GM12801 (cell line): ENCODE results near the gene AIRE.
"Not testable (repeated sequence)": the region's sequence is repeated elsewhere in the genome, so short reads cannot be mapped to it uniquely, and the experiment has no call there.

Experiments used
- TF ChIP-seq, protein P1 (sequence below): IDR thresholded peaks from one replicate; pipeline ENCODE4 v1.5.1; 2011; ENCODE audit warnings: control low read depth; ENCODE audit not compliant: insufficient read length; ENCODE audit errors: extremely low read depth

The AIRE gene

DNA sequence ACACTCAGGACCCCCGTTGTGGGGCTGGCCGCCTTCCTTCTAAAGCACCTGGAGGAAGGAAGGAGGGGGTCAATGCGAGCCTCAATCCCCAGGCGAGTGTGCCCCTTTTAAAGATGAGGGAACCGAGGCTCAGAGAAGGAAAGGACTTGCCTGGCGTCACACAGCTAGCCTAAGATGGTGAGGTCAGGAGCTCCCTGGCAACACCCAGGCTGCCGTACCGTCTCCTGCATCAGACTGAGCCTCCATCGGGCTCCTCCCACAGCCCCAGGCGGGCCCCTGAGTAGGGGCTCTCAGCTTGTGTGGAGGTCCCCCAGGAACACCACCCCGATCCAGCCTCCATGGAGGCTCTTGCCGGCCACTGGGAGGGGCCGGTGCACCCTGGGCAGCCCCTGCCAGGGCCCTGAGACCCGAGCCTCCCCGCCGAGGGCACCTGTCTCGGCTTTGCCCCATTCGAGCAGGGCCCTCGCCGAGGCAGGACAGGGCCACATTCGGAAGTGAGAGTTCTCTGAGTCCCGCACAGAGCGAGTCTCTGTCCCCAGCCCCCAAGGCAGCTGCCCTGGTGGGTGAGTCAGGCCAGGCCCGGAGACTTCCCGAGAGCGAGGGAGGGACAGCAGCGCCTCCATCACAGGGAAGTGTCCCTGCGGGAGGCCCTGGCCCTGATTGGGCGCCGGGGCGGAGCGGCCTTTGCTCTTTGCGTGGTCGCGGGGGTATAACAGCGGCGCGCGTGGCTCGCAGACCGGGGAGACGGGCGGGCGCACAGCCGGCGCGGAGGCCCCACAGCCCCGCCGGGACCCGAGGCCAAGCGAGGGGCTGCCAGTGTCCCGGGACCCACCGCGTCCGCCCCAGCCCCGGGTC lies at the start of gene AIRE:
TSS of gene AIRE (plus strand) at position 739 of the 855 bp plus-strand sequence. CDS start 131 bp downstream, outside the sequence.
- TF ChIP-seq, protein P1, sequence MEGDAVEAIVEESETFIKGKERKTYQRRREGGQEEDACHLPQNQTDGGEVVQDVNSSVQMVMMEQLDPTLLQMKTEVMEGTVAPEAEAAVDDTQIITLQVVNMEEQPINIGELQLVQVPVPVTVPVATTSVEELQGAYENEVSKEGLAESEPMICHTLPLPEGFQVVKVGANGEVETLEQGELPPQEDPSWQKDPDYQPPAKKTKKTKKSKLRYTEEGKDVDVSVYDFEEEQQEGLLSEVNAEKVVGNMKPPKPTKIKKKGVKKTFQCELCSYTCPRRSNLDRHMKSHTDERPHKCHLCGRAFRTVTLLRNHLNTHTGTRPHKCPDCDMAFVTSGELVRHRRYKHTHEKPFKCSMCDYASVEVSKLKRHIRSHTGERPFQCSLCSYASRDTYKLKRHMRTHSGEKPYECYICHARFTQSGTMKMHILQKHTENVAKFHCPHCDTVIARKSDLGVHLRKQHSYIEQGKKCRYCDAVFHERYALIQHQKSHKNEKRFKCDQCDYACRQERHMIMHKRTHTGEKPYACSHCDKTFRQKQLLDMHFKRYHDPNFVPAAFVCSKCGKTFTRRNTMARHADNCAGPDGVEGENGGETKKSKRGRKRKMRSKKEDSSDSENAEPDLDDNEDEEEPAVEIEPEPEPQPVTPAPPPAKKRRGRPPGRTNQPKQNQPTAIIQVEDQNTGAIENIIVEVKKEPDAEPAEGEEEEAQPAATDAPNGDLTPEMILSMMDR, result no peak

DNA sequence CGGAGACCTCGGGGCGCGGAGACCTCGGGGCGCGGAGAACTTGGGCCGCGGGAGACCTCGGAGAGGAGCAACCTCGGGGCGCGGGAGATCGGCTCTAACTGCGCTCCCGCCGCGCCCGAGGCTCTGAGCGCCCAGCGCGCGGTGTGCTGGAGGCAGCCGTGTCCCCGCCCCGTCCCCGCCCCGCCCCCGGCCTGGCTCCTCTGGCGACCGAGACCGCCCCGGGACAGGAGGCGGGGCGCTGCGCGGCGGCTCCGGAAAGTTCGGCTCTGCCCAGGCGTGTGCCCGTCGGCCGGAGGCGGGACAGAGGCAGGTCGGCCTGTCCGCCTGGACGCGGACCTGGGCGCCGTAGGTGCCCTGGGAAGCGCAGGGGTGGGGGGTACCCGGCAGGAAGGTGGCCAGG lies 44.8 kb upstream of the AIRE start, which contains the start of gene ICOSLG:
TSS of gene ICOSLG (minus strand) at position 102 of the 400 bp plus-strand sequence. CDS start 126 bp downstream, outside the sequence.
- TF ChIP-seq, protein P1, result not testable (repeated sequence)

DNA sequence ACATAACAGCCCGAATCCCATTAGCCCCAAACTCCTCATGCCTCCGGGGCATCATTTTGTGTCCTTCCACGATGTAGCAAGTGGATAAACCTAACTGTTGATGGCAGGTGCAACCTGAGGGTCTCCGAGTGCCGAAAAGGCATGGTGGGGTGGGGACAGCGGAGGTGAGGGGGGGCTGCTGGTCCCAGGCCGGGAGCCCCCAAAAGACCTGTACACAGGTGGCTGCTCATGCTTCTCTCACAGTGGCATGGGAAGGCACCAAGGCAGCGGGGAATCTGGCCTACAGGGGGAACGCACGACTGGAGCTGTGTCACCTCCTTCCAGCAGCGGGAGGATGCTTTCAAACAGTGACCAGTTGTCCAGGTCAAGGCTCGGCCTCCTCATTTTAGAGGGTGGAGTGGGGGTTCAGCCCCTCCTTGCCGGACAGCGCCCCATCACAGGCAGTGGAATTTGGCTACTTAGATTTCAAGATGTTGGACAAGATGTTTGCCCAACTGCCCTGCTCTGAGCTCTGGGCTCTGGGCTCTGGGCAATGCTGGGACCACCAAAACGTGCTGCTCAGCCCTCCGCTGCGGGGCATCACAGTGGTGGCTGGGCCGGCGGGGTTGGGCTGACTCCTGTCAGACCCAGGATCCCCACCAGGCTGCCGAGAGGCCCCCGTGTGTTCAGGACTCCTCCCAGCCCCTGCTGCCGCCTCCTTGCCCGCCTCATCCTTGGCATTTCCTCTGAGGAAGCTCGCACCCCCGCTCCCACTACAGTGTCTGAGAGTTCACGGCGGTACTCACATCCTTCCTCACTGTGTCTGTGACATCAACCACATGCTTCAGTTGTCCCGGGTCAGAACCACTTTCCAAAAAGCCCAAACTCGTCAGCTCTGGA lies 31.6 kb upstream of the AIRE start:
- TF ChIP-seq, protein P1, result no peak

DNA sequence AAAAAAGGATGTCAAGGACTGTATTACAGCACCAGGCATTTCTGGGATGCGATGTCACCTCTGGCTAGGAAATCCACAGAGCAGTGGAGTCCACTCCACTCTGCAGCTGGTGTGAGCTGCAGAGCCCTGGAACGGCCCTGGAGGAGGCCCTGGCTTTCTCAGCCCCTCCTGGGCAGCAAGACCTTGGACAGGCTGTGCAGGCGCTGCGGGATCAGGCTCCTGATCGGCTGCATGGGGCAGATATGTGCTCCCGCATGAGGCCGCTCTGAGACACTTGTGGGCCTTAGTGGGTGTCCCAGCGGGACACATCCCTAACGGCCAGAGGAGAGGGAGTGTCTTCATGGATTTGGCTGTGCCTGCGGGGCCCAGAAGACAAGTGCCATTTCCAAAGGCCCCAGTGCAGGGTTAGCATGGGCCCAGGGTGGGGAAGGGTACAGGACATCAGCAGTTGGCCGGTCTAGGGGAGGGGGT lies 30.1 kb upstream of the AIRE start:
- TF ChIP-seq, protein P1, result no peak

DNA sequence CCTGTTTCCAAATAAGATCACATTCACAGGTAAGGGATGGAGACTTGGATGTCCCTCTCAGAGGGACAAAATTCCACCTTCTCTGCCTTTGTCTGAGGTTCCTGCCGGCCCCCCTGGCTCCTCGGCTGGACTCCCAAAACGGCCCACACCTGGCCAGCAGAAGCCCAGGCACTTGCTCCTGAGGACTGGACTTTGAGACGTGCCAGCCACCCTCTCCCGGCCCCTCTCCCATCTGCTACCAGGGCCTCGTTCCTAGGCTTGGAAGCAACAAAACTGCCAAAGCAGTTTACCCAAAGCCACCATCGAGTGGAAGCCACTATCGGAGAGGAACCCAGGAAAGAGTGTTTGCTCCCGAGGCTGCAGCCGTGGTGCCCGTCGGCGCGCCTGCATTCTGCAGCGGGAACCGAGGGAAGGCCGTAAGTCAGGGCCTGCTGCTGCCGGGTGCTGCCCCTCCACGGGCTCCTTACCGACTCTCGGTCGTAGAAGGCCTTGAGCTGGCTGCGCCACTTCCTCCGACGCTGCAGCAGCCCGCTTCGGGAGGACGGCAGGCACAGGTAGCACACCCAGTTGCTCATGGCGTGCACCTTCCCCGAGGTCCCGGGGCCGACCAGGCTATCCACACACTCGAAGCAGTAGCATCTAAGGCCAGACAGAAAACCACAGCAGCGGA lies 27.5 kb upstream of the AIRE start:
- TF ChIP-seq, protein P1, result no peak

DNA sequence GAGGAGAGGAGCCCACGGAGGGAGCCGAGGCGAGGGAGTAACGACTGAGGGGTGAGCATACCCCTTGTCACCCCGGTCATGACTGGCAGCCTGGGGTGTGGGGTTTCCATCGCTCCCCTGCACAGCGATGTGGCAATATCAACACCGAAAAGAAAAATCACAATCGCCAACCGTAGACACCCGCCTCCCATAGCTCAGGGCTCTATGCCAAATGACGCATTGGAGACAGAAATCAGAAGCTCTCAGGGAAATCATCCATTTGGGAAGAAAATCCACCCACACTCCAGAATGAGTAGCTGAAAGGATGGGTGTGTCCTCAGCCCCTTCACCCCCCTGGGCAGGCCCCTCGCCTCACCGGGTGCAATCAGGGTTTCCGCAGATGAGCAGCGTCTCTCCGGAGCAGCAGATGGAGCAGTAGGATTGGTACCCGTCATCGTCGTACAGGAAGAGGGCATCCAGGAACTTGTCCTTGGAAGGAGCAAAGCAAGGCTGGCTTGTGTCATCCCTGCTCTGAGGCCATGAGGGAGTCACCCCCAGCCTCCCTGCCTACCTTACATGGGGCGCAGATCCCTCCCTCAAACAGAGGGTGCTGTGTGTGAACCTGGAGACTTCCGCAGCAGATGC lies 26.5 kb upstream of the AIRE start:
- TF ChIP-seq, protein P1, result no peak

DNA sequence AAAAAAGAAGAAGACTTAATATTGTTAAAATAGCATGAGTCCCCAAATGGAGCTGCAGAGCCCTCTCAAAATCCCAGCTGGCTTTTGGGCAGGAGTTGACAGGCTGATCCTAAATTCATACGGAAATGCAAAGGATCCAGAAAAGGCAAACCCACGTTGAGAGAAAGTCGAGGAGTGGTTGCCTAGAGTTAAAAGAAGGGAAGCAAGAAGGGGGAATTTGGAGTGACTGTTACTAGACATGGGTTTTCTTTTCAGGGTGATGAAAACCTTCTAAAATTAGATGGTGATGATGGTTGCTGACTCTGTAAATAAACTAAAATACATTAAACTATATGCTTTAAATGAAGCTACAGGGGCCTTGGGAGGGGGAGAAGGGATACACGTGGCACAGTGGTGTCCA lies 25.6 kb upstream of the AIRE start:
- TF ChIP-seq, protein P1, result no peak
